ENCODE results near the gene VSNL1.

The VSNL1 gene

GRCh38 chr2:17588031-17588430, 47.5 kb downstream of the VSNL1 start:
- TF ChIP-seq, protein P1, sequence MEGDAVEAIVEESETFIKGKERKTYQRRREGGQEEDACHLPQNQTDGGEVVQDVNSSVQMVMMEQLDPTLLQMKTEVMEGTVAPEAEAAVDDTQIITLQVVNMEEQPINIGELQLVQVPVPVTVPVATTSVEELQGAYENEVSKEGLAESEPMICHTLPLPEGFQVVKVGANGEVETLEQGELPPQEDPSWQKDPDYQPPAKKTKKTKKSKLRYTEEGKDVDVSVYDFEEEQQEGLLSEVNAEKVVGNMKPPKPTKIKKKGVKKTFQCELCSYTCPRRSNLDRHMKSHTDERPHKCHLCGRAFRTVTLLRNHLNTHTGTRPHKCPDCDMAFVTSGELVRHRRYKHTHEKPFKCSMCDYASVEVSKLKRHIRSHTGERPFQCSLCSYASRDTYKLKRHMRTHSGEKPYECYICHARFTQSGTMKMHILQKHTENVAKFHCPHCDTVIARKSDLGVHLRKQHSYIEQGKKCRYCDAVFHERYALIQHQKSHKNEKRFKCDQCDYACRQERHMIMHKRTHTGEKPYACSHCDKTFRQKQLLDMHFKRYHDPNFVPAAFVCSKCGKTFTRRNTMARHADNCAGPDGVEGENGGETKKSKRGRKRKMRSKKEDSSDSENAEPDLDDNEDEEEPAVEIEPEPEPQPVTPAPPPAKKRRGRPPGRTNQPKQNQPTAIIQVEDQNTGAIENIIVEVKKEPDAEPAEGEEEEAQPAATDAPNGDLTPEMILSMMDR (IDR thresholded peaks at IDR 0.05; ENCODE audit: insufficient read depth, low read depth, low read length, missing control alignments): no peak
- no peak for DNase-seq (ENCODE audit: low read depth)
- no peak overlapping the region for H3K4me3 ChIP-seq (ENCODE audit: low read depth, low read length)

- TF ChIP-seq, protein P1 (IDR thresholded peaks at IDR 0.05; ENCODE audit: insufficient read depth, low read depth, low read length, missing control alignments): no peak
Observed at GRCh38 chr2:17589406-17590035, 49.0 kb downstream of the VSNL1 start.

GRCh38 chr2:17590342-17590911, 49.9 kb downstream of the VSNL1 start:
- TF ChIP-seq, protein P1 (IDR thresholded peaks at IDR 0.05; ENCODE audit: insufficient read depth, low read depth, low read length, missing control alignments): no peak
- no peak overlapping the region for H3K4me3 ChIP-seq (ENCODE audit: low read depth, low read length)
- DNase-seq (ENCODE audit: low read depth): no peak

More at GRCh38 chr2:17589406-17590035, 49.0 kb downstream of the VSNL1 start:
- no peak overlapping the region for H3K4me3 ChIP-seq (ENCODE audit: low read depth, low read length)
- no peak for DNase-seq (ENCODE audit: low read depth)

GRCh38 chr2:17591846-17592245, 51.4 kb downstream of the VSNL1 start:
- TF ChIP-seq, protein P1 (IDR thresholded peaks at IDR 0.05; ENCODE audit: insufficient read depth, low read depth, low read length, missing control alignments): no peak
- no peak overlapping the region for H3K4me3 ChIP-seq (ENCODE audit: low read depth, low read length)
- no peak for DNase-seq (ENCODE audit: low read depth)

- no peak overlapping the region for H3K4me3 ChIP-seq (ENCODE audit: low read depth, low read length)
- DNase-seq (ENCODE audit: low read depth): no peak
- TF ChIP-seq, protein P1 (IDR thresholded peaks at IDR 0.05; ENCODE audit: insufficient read depth, low read depth, low read length, missing control alignments): no peak
Observed at GRCh38 chr2:17592731-17593409, 52.4 kb downstream of the VSNL1 start.

- no peak for DNase-seq (ENCODE audit: low read depth)
- TF ChIP-seq, protein P1 (IDR thresholded peaks at IDR 0.05; ENCODE audit: insufficient read depth, low read depth, low read length, missing control alignments): no peak
- H3K4me3 ChIP-seq (ENCODE audit: low read depth, low read length): no peak overlapping the region
Observed at GRCh38 chr2:17593445-17593840, 52.9 kb downstream of the VSNL1 start.

All from GM12865 (cell line).